Keratinocyte (primary cell): Measurements from ENCODE around the gene ZNF552.

ENCODE experiments used
- CTCF ChIP-seq, 3 experiments: IDR thresholded peaks in 1 of 3; conservative IDR thresholded peaks in 1 of 3; optimal IDR thresholded peaks in 1 of 3; 2 replicates in 2 of 3; 3 replicates in 1 of 3; pipeline versions ENCODE3 to v1.5.1; 2011; ENCODE audit warnings: low read length in 3 of 3, mild to moderate bottlenecking in 3 of 3, moderate library complexity in 2 of 3, control low read depth in 1 of 3, inconsistent platforms in 1 of 3; ENCODE audit not compliant: insufficient read depth in 2 of 3; ENCODE audit errors: extremely low read depth in 1 of 3
- EZH2 ChIP-seq: IDR thresholded peaks from one replicate; pipeline ENCODE4 v1.6.1; 2012; ENCODE audit warnings: inconsistent platforms, mild to moderate bottlenecking, low read length, moderate library complexity

DNA sequence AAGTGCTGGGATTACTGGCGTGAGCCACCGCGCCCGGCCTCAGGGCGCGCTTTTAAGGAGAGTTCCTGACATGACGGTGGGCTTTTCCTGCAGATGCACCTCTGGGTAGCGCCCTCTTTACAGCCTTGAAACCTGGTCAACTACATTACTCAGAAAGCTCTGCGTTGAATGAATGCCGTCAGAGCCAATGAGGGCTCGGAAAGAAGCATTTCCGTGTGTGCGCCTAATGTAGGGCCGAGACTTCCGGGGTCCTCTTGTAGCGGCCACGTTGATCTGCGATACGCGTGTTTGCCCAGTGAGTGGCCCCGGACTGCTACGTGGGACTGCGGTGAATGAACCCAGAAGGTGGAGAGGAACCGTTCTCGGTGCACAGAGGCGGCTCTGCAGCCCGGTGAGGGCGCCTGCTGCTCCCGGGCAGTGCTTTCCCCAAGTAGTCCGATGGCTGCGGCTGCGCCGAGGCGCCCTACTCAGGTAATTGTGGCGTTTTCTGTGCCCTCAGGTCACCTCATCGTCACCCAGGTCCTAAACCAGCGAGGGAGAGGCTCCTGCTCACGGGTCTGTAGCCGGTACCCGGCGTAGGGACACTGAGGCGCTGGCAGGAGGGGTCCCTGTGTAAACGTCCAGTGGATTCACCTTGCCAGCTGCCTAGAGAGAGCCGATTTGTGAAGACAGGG, 4.9 kb upstream of the ZNF552 start:
- peak in 2 of 3 experiments; percentile 12 to 32 for TF ChIP-seq CTCF (optimal IDR thresholded peaks at IDR 0.05 in 1 of 3, IDR thresholded peaks at IDR 0.05 in 1 of 3, conservative IDR thresholded peaks at IDR 0.05 in 1 of 3; ENCODE audit: extremely low read depth in 1 of 3, insufficient read depth in 2 of 3, low read length in 3 of 3)
- no peak for TF ChIP-seq EZH2
